ENCODE data around the gene NALCN.

NALCN gene

GRCh38 chr13:101149735-101150384 is 266.4 kb downstream of the NALCN start:
- Histone ChIP-seq H3K4me1 (ENCODE audit: control insufficient read depth, insufficient read depth, low read length) (no peaks in the 10 kb centered on the region), H3K36me3 (ENCODE audit: control insufficient read depth, insufficient read depth, low read length) (no peaks in the 10 kb centered on the region), H3K4me3 (ENCODE audit: insufficient read depth, low read depth, low read length) (no peak overlapping the region), H3K27me3 (ENCODE audit: control insufficient read depth, insufficient read depth, low read length, poor library complexity, severe bottlenecking) (no peaks in the 10 kb centered on the region), H3K27ac (ENCODE audit: insufficient read depth, low read depth, low read length, poor library complexity, severe bottlenecking) (no peak overlapping the region), H3K9me3 (ENCODE audit: control insufficient read depth, low read length) (no peaks in the 10 kb centered on the region)
- 45 to 47% methylated on average over 8 to 9 of the region's 9 CpGs for WGBS, 2 experiments

DNA sequence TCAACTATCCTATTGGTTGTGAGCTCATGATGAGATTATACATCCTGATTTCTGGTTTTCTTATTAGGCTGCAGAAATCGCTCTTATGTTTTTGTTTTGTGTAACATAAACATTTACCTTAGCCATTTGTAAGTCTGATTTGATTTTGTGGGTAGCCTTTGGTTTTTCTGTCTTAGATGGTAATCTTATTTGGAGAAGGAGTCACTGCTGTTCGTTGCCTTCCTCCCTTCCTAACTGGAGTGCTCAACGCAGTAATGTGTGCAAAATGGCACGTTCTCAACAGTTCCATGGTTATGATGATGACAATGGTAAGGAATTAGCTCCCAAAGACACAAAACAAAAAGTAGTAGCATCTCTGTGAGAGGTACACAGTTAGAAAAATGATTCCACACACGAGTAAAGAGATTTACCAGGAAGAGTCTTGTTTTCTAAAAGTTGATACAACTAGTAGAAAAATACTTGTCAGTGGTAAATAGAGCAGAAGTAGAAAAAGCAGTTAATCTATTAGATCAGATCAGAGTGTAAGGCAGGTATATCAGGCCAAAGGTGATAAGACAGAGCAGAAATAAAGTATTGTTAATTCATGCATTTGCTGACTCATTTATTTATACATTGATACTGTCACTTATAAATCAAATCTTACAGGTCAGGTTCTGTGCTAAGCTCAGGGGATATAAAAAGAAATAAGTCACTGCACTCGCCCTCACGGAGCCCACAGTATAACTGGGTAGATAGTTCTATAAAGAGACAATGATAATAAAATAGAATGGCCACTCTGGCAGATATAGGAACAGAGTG is 270.0 kb downstream of the NALCN start:
- 90 to 92% methylated on average over 6 to 7 of the region's 7 CpGs for WGBS, 2 experiments
- Histone ChIP-seq H3K4me1 (ENCODE audit: control insufficient read depth, insufficient read depth, low read length) (no peaks in the 10 kb centered on the region), H3K27me3 (ENCODE audit: control insufficient read depth, insufficient read depth, low read length, poor library complexity, severe bottlenecking) (no peaks in the 10 kb centered on the region), H3K27ac (ENCODE audit: insufficient read depth, low read depth, low read length, poor library complexity, severe bottlenecking) (no peak overlapping the region), H3K36me3 (ENCODE audit: control insufficient read depth, insufficient read depth, low read length) (no peaks in the 10 kb centered on the region), H3K4me3 (ENCODE audit: insufficient read depth, low read depth, low read length) (no peak overlapping the region), H3K9me3 (ENCODE audit: control insufficient read depth, low read length) (no peaks in the 10 kb centered on the region)

GRCh38 chr13:101144808-101145419 is 271.4 kb downstream of the NALCN start:
- Histone ChIP-seq H3K4me1 (ENCODE audit: control insufficient read depth, insufficient read depth, low read length) (no peaks in the 10 kb centered on the region), H3K4me3 (ENCODE audit: insufficient read depth, low read depth, low read length) (no peak overlapping the region), H3K36me3 (ENCODE audit: control insufficient read depth, insufficient read depth, low read length) (no peaks in the 10 kb centered on the region), H3K9me3 (ENCODE audit: control insufficient read depth, low read length) (no peaks in the 10 kb centered on the region), H3K27me3 (ENCODE audit: control insufficient read depth, insufficient read depth, low read length, poor library complexity, severe bottlenecking) (no peaks in the 10 kb centered on the region), H3K27ac (ENCODE audit: insufficient read depth, low read depth, low read length, poor library complexity, severe bottlenecking) (no peak overlapping the region)
- WGBS, 2 experiments: 33 to 44% methylated on average over 4 to 5 of the region's 7 CpGs

DNA sequence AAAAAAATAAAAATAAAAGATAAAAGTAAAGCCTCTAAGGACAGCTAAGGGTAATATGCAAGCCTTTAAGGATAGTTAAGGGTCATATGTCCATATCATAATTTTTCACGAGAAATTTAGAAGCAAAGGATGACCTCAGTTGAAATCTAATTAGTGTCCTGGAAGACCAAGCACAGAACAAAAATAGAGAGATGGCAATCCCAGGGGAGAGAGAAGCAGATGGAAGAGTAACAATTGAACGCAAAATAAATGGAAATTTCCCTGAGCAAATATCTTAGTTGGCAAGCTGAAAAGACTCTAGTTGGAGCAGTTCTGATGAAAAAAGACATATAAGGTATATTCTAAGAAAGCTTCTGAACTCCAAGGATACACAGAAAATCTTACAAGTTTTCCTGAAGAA is 275.4 kb downstream of the NALCN start:
- no peaks in the 10 kb centered on the region for H3K9me3 ChIP-seq (ENCODE audit: control insufficient read depth, low read length)
- peaks cover 7% of the 10 kb centered on the region for H3K4me1 ChIP-seq (ENCODE audit: control insufficient read depth, insufficient read depth, low read length)
- H3K27ac ChIP-seq (ENCODE audit: insufficient read depth, low read depth, low read length, poor library complexity, severe bottlenecking): no peak overlapping the region
- H3K4me3 ChIP-seq (ENCODE audit: insufficient read depth, low read depth, low read length): no peak overlapping the region
- no peaks in the 10 kb centered on the region for H3K36me3 ChIP-seq (ENCODE audit: control insufficient read depth, insufficient read depth, low read length)
- 96 to 100% methylated on average over 2 of the region's 2 CpGs for WGBS, 2 experiments
- H3K27me3 ChIP-seq (ENCODE audit: control insufficient read depth, insufficient read depth, low read length, poor library complexity, severe bottlenecking): no peaks in the 10 kb centered on the region

- Histone ChIP-seq H3K27ac (ENCODE audit: insufficient read depth, low read depth, low read length, poor library complexity, severe bottlenecking) (no peak overlapping the region), H3K9me3 (ENCODE audit: control insufficient read depth, low read length) (no peaks in the 10 kb centered on the region), H3K27me3 (ENCODE audit: control insufficient read depth, insufficient read depth, low read length, poor library complexity, severe bottlenecking) (no peaks in the 10 kb centered on the region), H3K4me1 (ENCODE audit: control insufficient read depth, insufficient read depth, low read length) (peaks cover 7% of the 10 kb centered on the region), H3K4me3 (ENCODE audit: insufficient read depth, low read depth, low read length) (no peak overlapping the region), H3K36me3 (ENCODE audit: control insufficient read depth, insufficient read depth, low read length) (no peaks in the 10 kb centered on the region)
- 91 to 96% methylated on average over 9 of the region's 9 CpGs for WGBS, 2 experiments
These were observed 276.1 kb downstream of the NALCN start for GRCh38 chr13:101140087-101140770.

DNA sequence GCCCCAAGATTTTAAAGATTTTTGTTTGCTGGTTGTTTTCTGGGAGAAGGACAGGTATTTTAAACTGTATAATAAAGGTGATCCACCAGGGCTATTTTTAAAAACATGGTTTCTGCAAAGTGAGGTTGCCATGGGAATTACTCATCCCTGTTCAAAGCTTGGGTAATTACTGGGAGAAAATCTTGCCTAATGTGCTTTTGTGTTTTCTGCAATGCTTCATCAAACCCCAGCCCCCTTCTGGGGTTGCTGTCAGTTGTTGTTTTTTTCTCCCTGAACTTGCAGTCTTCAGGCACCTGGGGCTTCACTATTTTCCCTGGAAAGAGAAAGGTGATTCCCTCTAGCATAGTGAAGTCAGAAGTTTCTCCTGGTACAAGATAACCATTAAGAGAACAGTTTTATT is 277.2 kb downstream of the NALCN start:
- no peaks in the 10 kb centered on the region for H3K27me3 ChIP-seq (ENCODE audit: control insufficient read depth, insufficient read depth, low read length, poor library complexity, severe bottlenecking)
- peaks cover 7% of the 10 kb centered on the region for H3K4me1 ChIP-seq (ENCODE audit: control insufficient read depth, insufficient read depth, low read length)
- H3K4me3 ChIP-seq (ENCODE audit: insufficient read depth, low read depth, low read length): no peak overlapping the region
- H3K9me3 ChIP-seq (ENCODE audit: control insufficient read depth, low read length): no peaks in the 10 kb centered on the region
- H3K36me3 ChIP-seq (ENCODE audit: control insufficient read depth, insufficient read depth, low read length): no peaks in the 10 kb centered on the region
- no peak overlapping the region for H3K27ac ChIP-seq (ENCODE audit: insufficient read depth, low read depth, low read length, poor library complexity, severe bottlenecking)

DNA sequence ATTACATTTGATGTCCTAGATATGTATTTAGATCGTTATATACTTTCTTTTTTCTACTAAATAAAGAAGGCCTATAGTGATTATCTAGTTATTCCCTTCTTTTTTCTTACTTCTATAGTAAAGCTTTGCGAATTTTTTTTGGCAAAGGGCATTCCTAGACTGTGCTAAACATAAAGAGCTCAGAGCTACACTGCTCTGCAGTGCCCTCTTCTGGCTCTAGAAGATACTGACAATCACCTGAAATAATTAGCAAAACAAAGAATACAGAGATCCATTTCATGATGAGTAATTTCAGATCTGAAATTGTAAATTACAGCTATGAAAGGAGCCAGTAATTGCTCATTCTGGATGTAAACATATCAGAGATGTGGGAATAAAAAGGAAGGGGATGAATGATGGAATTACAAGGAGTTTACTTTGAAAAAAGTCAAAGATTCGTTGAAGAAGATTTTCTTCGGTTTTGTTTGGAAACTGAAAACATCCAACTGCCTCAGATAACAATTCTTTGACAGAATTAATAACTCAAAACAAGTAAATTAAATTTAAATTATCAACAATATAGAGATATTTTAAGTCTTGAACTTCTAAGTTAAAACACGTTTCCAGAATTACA is 288.5 kb downstream of the NALCN start:
- H3K9me3 ChIP-seq (ENCODE audit: control insufficient read depth, low read length): no peaks in the 10 kb centered on the region
- 79 to 87% methylated on average over 2 to 3 of the region's 5 CpGs for WGBS, 2 experiments
- H3K4me3 ChIP-seq (ENCODE audit: insufficient read depth, low read depth, low read length): no peak overlapping the region
- no peak overlapping the region for H3K27ac ChIP-seq (ENCODE audit: insufficient read depth, low read depth, low read length, poor library complexity, severe bottlenecking)
- no peaks in the 10 kb centered on the region for H3K36me3 ChIP-seq (ENCODE audit: control insufficient read depth, insufficient read depth, low read length)
- no peaks in the 10 kb centered on the region for H3K4me1 ChIP-seq (ENCODE audit: control insufficient read depth, insufficient read depth, low read length)
- H3K27me3 ChIP-seq (ENCODE audit: control insufficient read depth, insufficient read depth, low read length, poor library complexity, severe bottlenecking): no peaks in the 10 kb centered on the region

GRCh38 chr13:101123028-101123427 is 293.3 kb downstream of the NALCN start:
- Histone ChIP-seq H3K27ac (ENCODE audit: insufficient read depth, low read depth, low read length, poor library complexity, severe bottlenecking) (no peak overlapping the region), H3K36me3 (ENCODE audit: control insufficient read depth, insufficient read depth, low read length) (no peaks in the 10 kb centered on the region), H3K4me1 (ENCODE audit: control insufficient read depth, insufficient read depth, low read length) (no peaks in the 10 kb centered on the region), H3K4me3 (ENCODE audit: insufficient read depth, low read depth, low read length) (no peak overlapping the region), H3K27me3 (ENCODE audit: control insufficient read depth, insufficient read depth, low read length, poor library complexity, severe bottlenecking) (no peaks in the 10 kb centered on the region), H3K9me3 (ENCODE audit: control insufficient read depth, low read length) (peaks cover 2% of the 10 kb centered on the region)
- WGBS, 2 experiments: 94% methylated on average over 1 of the region's 1 CpG

- H3K27ac ChIP-seq (ENCODE audit: insufficient read depth, low read depth, low read length, poor library complexity, severe bottlenecking): no peak overlapping the region
- peaks cover 4% of the 10 kb centered on the region for H3K4me1 ChIP-seq (ENCODE audit: control insufficient read depth, insufficient read depth, low read length)
- peaks cover 2% of the 10 kb centered on the region for H3K9me3 ChIP-seq (ENCODE audit: control insufficient read depth, low read length)
- no peak overlapping the region for H3K4me3 ChIP-seq (ENCODE audit: insufficient read depth, low read depth, low read length)
- 27 to 38% methylated on average over 4 of the region's 4 CpGs for WGBS, 2 experiments
- H3K27me3 ChIP-seq (ENCODE audit: control insufficient read depth, insufficient read depth, low read length, poor library complexity, severe bottlenecking): no peaks in the 10 kb centered on the region
- H3K36me3 ChIP-seq (ENCODE audit: control insufficient read depth, insufficient read depth, low read length): no peaks in the 10 kb centered on the region
These were observed 294.7 kb downstream of the NALCN start for GRCh38 chr13:101121608-101122007.
